Liver (tissue), 9 donors: Measurements from ENCODE around the gene AKAP7. TPM values are rescaled to one million over a fixed set of nuclear protein-coding genes. Genes with fewer than 3 reads are reported as not detected.
A peak's percentile ranks its signal among the peaks of the same experiment; 100 is the strongest.

Experiments
- DNase-seq: peaks from one replicate; pipeline ENCODE4 v3.0.0-alpha.2; 2017; ENCODE audit warnings: low spot score
- H3K27ac ChIP-seq, 2 donors: one replicate each; pipeline ENCODE4 v1.7.0; 2013; ENCODE audit warnings: inconsistent platforms in 2 of 2, low read length in 2 of 2, control low read depth in 1 of 2, low read depth in 1 of 2, mild to moderate bottlenecking in 1 of 2
- H3K27me3 ChIP-seq, 4 donors: one replicate each; pipeline versions ENCODE4 v1.6.1 to v1.7.0; 2013; ENCODE audit warnings: low read length in 3 of 4, inconsistent platforms in 1 of 4, mild to moderate bottlenecking in 1 of 4, moderate library complexity in 1 of 4; ENCODE audit not compliant: control insufficient read depth in 4 of 4, insufficient read depth in 4 of 4
- H3K36me3 ChIP-seq, 4 donors: one replicate each; pipeline versions ENCODE4 v1.6.1 to v1.7.0; 2013; ENCODE audit warnings: low read length in 3 of 4, mild to moderate bottlenecking in 3 of 4, low read depth in 1 of 4, moderate library complexity in 1 of 4; ENCODE audit not compliant: control insufficient read depth in 4 of 4, insufficient read depth in 3 of 4
- H3K4me1 ChIP-seq, 4 donors: one replicate each; pipeline versions ENCODE4 v1.6.1 to v1.7.0; 2013; ENCODE audit warnings: low read length in 3 of 4, mild to moderate bottlenecking in 3 of 4, moderate library complexity in 1 of 4; ENCODE audit not compliant: control insufficient read depth in 4 of 4, insufficient read depth in 4 of 4
- H3K4me3 ChIP-seq, 3 donors: one replicate each; pipeline versions ENCODE4 v1.6.1 to v1.7.0; 2013; ENCODE audit warnings: low read length in 3 of 3, control low read depth in 1 of 3, low read depth in 1 of 3, mild to moderate bottlenecking in 1 of 3
- H3K9ac ChIP-seq, 2 donors: one replicate each; pipeline ENCODE4 v1.7.0; 2013; ENCODE audit warnings: low read length in 2 of 2, mild to moderate bottlenecking in 2 of 2, moderate library complexity in 2 of 2, control low read depth in 1 of 2, low read depth in 1 of 2
- H3K9me3 ChIP-seq, 4 donors: one replicate each; pipeline versions ENCODE4 v1.6.1 to v1.7.0; 2013; ENCODE audit warnings: low read length in 3 of 4; ENCODE audit not compliant: control insufficient read depth in 4 of 4
- ATF3 ChIP-seq: IDR thresholded peaks from 2 replicates; pipeline ENCODE4 v1.6.1; 2016; ENCODE audit warnings: antibody characterized with exemption
- CTCF ChIP-seq: fragments of 150-350 bp; IDR thresholded peaks from 2 replicates; pipeline ENCODE4 v1.5.1; 2017; ENCODE audit warnings: improper control_type of control experiment, low read depth, low read length; ENCODE audit not compliant: missing input control
- EGR1 ChIP-seq, 2 donors: IDR thresholded peaks; 2 replicates each; pipeline ENCODE4 v1.6.1; 2016 to 2018; ENCODE audit warnings: antibody characterized with exemption in 2 of 2, low read depth in 2 of 2
- FOXA1 ChIP-seq: IDR thresholded peaks from 2 replicates; pipeline ENCODE4 v1.6.1; 2016; ENCODE audit warnings: antibody characterized with exemption
- FOXA2 ChIP-seq: IDR thresholded peaks from 2 replicates; pipeline ENCODE4 v1.6.1; 2016; ENCODE audit warnings: antibody characterized with exemption
- GABPA ChIP-seq, 2 donors: IDR thresholded peaks in 1 of 2; conservative IDR thresholded peaks in 1 of 2; 2 replicates each; pipeline ENCODE4 v1.6.1; 2016; ENCODE audit warnings: antibody characterized with exemption in 2 of 2, mild to moderate bottlenecking in 1 of 2, moderate library complexity in 1 of 2
- HNF4A ChIP-seq, 2 donors: conservative IDR thresholded peaks; 2 replicates each; pipeline ENCODE4 v1.6.1; 2016; ENCODE audit warnings: antibody characterized with exemption in 2 of 2, mild to moderate bottlenecking in 2 of 2
- HNF4G ChIP-seq: IDR thresholded peaks from 2 replicates; pipeline ENCODE4 v1.6.1; 2016; ENCODE audit warnings: antibody characterized with exemption
- JUND ChIP-seq, 2 donors: IDR thresholded peaks; 2 replicates each; pipeline ENCODE4 v1.6.1; 2016; ENCODE audit warnings: antibody characterized with exemption in 2 of 2
- NR2F2 ChIP-seq: IDR thresholded peaks from 2 replicates; pipeline ENCODE4 v1.6.1; 2016; ENCODE audit warnings: antibody characterized with exemption
- RAD21 ChIP-seq, 2 donors: IDR thresholded peaks; 2 replicates each; pipeline ENCODE4 v1.6.1; 2016; ENCODE audit warnings: antibody characterized with exemption in 2 of 2, mild to moderate bottlenecking in 2 of 2
- RXRA ChIP-seq, 2 donors: IDR thresholded peaks; 2 replicates each; pipeline ENCODE4 v1.6.1; 2017 to 2018; ENCODE audit warnings: antibody characterized with exemption in 2 of 2, mild to moderate bottlenecking in 1 of 2
- SP1 ChIP-seq: IDR thresholded peaks from 2 replicates; pipeline ENCODE4 v1.6.1; 2018; ENCODE audit warnings: antibody characterized with exemption, mild to moderate bottlenecking
- TAF1 ChIP-seq: conservative IDR thresholded peaks from 2 replicates; pipeline ENCODE4 v1.6.1; 2016; ENCODE audit warnings: antibody characterized with exemption, mild to moderate bottlenecking
- YY1 ChIP-seq: IDR thresholded peaks from 2 replicates; pipeline ENCODE4 v1.6.1; 2016; ENCODE audit warnings: antibody characterized with exemption, mild to moderate bottlenecking
- WGBS: extraction: QIAGEN DNeasy Blood & Tissue Kit; methylation state at CpG from one replicate; pipeline ENCODE4 v1.1.7; 2013; 5-methylcytosine and 5-hydroxymethylcytosine counted together
- polyA plus RNA-seq, 2 donors: library from polyadenylated mRNA; stranded (reverse) in 1 of 2; unstranded in 1 of 2; fragments of 200-250 nt in 1 of 2; fragments of >200 nt in 1 of 2; fragmentation: Nextera tagmentation in 1 of 2; extraction: Ambion mirVana in 1 of 2; gene quantifications; one replicate each; pipeline versions ENCODE4 v1.2.1 to v1.2.3, GENCODE V29; 2013 to 2015
- total RNA-seq, 2 donors: library from RNA; depleted of rRNA; stranded (reverse); fragments of >200 nt; gene quantifications; one replicate each; pipeline ENCODE4 v1.2.3, GENCODE V29; 2014
- TF ChIP-seq, protein P1 (sequence below): IDR thresholded peaks from 2 replicates; pipeline ENCODE4 v1.6.1; 2016; ENCODE audit warnings: antibody characterized with exemption
- TF ChIP-seq, protein P2 (sequence below): IDR thresholded peaks from 2 replicates; pipeline ENCODE4 v1.6.1; 2016; ENCODE audit warnings: antibody characterized with exemption, mild to moderate bottlenecking
- donor health status: healthy.
- donor health status: healthy.
- donor health status: healthy.
- donor health status: healthy.
- donor health status: healthy.

The AKAP7 gene
- total and polyA plus RNA-seq, 4 donors: 7.9 to 25.4 (median 17.7) TPM

DNA sequence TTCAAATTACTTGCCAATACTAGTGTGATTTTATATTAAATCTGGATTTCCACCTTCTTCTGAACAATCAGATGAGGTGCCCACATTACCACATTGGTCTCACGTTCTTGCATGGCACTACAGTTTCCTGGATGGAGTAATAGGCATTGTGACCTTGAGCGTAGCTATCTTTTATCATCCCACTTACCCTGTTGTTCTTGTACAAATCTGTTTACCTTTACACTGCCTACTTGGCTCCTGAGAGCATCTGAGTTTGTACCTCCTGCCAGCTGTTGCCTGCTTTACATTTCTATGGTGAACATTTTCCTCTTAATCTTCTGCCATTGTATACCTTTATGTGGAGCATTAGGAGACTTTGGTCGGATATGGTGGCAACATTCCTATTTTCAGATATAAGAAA lies 90.7 kb downstream of the AKAP7 start:
- H3K9ac ChIP-seq: no peak overlapping the region
- H3K9me3 ChIP-seq: no peaks in the 10 kb centered on the region
- TF ChIP-seq HNF4A (conservative IDR thresholded peaks at IDR 0.05): peak in 1 of 2 donors; percentile 44
- no peak for TF ChIP-seq ATF3
- no peak for TF ChIP-seq JUND (IDR thresholded peaks at IDR 0.05)
- TF ChIP-seq FOXA1: no peak
- no peak for TF ChIP-seq FOXA2
- no peak for TF ChIP-seq SP1
- peak in 1 of 2 donors; percentile 59 for TF ChIP-seq RXRA (IDR thresholded peaks at IDR 0.05)
- no peak for TF ChIP-seq TAF1
- no peak for TF ChIP-seq HNF4G
- TF ChIP-seq, protein P1, sequence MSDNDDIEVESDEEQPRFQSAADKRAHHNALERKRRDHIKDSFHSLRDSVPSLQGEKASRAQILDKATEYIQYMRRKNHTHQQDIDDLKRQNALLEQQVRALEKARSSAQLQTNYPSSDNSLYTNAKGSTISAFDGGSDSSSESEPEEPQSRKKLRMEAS: no peak
- TF ChIP-seq EGR1 (IDR thresholded peaks at IDR 0.05; ENCODE audit: low read depth in 2 of 2): no peak
- no peak for TF ChIP-seq RAD21 (IDR thresholded peaks at IDR 0.05)
- no peak for TF ChIP-seq CTCF
- TF ChIP-seq YY1: peak; percentile 22
- TF ChIP-seq, protein P2, sequence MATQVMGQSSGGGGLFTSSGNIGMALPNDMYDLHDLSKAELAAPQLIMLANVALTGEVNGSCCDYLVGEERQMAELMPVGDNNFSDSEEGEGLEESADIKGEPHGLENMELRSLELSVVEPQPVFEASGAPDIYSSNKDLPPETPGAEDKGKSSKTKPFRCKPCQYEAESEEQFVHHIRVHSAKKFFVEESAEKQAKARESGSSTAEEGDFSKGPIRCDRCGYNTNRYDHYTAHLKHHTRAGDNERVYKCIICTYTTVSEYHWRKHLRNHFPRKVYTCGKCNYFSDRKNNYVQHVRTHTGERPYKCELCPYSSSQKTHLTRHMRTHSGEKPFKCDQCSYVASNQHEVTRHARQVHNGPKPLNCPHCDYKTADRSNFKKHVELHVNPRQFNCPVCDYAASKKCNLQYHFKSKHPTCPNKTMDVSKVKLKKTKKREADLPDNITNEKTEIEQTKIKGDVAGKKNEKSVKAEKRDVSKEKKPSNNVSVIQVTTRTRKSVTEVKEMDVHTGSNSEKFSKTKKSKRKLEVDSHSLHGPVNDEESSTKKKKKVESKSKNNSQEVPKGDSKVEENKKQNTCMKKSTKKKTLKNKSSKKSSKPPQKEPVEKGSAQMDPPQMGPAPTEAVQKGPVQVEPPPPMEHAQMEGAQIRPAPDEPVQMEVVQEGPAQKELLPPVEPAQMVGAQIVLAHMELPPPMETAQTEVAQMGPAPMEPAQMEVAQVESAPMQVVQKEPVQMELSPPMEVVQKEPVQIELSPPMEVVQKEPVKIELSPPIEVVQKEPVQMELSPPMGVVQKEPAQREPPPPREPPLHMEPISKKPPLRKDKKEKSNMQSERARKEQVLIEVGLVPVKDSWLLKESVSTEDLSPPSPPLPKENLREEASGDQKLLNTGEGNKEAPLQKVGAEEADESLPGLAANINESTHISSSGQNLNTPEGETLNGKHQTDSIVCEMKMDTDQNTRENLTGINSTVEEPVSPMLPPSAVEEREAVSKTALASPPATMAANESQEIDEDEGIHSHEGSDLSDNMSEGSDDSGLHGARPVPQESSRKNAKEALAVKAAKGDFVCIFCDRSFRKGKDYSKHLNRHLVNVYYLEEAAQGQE: no peak
- H3K4me1 ChIP-seq: no peaks in the 10 kb centered on the region
- peaks cover 0 to 2% (median 0%) of the 10 kb centered on the region in 4 donors for H3K36me3 ChIP-seq
- whole genome bisulfite sequencing: 60% methylated on average over 3 of the region's 3 CpGs
- H3K27ac ChIP-seq: no peak overlapping the region
- H3K4me3 ChIP-seq: no peak overlapping the region
- H3K27me3 ChIP-seq: no peaks in the 10 kb centered on the region
- DNase-seq: no peak

- WGBS: 88% methylated on average over 5 of the region's 5 CpGs
- no peaks in the 10 kb centered on the region for H3K4me1 ChIP-seq
- no peaks in the 10 kb centered on the region for H3K27me3 ChIP-seq
- H3K36me3 ChIP-seq: no peaks in the 10 kb centered on the region
- no peak overlapping the region for H3K27ac ChIP-seq
- no peaks in the 10 kb centered on the region for H3K9me3 ChIP-seq
- H3K4me3 ChIP-seq: no peak overlapping the region
- no peak overlapping the region for H3K9ac ChIP-seq
- DNase-seq: no peak
- no peak for TF ChIP-seq FOXA2
- TF ChIP-seq, protein P1: no peak
- TF ChIP-seq CTCF: no peak
- TF ChIP-seq FOXA1: no peak
- TF ChIP-seq YY1: no peak
- no peak for TF ChIP-seq TAF1
- no peak for TF ChIP-seq EGR1 (IDR thresholded peaks at IDR 0.05; ENCODE audit: low read depth in 2 of 2)
- TF ChIP-seq, protein P2: no peak
- TF ChIP-seq GABPA (IDR thresholded peaks at IDR 0.05 in 1 of 2, conservative IDR thresholded peaks at IDR 0.05 in 1 of 2): no peak
- TF ChIP-seq NR2F2: no peak
- TF ChIP-seq HNF4G: no peak
- no peak for TF ChIP-seq SP1
- no peak for TF ChIP-seq RAD21 (IDR thresholded peaks at IDR 0.05)
- TF ChIP-seq JUND (IDR thresholded peaks at IDR 0.05): no peak
These were observed 91.3 kb downstream of the AKAP7 start for GRCh38 chr6:131226459-131227157.
